ENCODE results near the gene ZFYVE21. TPM values are rescaled to one million over a fixed set of nuclear protein-coding genes. Genes with fewer than 3 reads are reported as not detected.

Gene ZFYVE21
- total and polyA plus RNA-seq, 2 donors from 2014 or later: 67.8 to 70.9 TPM

DNA sequence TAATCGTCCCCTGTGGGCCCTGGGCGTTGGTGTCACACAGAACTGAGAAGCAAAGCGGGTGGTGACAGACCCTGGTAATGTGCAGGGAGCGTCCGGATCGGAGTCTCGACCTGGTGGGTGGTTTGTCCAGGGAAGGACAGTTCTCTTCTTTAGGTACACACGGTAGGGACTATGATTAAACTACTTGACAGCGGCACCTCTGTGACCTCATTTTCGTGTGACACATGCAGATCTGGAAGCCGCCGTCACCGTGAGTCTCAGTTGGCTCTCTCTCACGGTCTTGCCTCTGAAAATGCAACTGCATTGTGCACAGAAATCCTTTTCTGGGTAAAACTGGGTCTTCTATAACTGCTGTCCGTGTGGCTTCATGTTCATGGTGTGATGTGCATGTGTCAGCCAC lies 32.5 kb upstream of the ZFYVE21 start:
- H3K27ac ChIP-seq (ENCODE audit: low read depth in 2 of 2, low read length in 2 of 2): no peak overlapping the region
- TF ChIP-seq, protein P1, sequence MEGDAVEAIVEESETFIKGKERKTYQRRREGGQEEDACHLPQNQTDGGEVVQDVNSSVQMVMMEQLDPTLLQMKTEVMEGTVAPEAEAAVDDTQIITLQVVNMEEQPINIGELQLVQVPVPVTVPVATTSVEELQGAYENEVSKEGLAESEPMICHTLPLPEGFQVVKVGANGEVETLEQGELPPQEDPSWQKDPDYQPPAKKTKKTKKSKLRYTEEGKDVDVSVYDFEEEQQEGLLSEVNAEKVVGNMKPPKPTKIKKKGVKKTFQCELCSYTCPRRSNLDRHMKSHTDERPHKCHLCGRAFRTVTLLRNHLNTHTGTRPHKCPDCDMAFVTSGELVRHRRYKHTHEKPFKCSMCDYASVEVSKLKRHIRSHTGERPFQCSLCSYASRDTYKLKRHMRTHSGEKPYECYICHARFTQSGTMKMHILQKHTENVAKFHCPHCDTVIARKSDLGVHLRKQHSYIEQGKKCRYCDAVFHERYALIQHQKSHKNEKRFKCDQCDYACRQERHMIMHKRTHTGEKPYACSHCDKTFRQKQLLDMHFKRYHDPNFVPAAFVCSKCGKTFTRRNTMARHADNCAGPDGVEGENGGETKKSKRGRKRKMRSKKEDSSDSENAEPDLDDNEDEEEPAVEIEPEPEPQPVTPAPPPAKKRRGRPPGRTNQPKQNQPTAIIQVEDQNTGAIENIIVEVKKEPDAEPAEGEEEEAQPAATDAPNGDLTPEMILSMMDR (IDR thresholded peaks at IDR 0.05; ENCODE audit: borderline replicate concordance, extremely low read depth, insufficient read depth): no peak
- H3K9me3 ChIP-seq (ENCODE audit: control insufficient read depth in 2 of 3, insufficient read depth in 1 of 3, low read length in 3 of 3): no peaks in the 10 kb centered on the region
- H3K9ac ChIP-seq (ENCODE audit: low read length in 3 of 3): no peak overlapping the region
- FAIRE-seq: no peak
- DNase-seq: no peak
- H3K36me3 ChIP-seq (ENCODE audit: control insufficient read depth in 2 of 3, insufficient read depth in 3 of 3, low read length in 3 of 3): peaks cover 10 to 59% (median 43%) of the 10 kb centered on the region in 3 donors
- no peaks in the 10 kb centered on the region for H3K4me1 ChIP-seq (ENCODE audit: control insufficient read depth in 2 of 3, insufficient read depth in 2 of 3, low read depth in 1 of 3, low read length in 3 of 3)
- intact Hi-C loops (cut with DNase I): no loop called here
- no peaks in the 10 kb centered on the region for H3K27me3 ChIP-seq (ENCODE audit: control insufficient read depth, insufficient read depth, low read length)
- no peak overlapping the region for H3K4me3 ChIP-seq (ENCODE audit: low read length in 3 of 3)

DNA sequence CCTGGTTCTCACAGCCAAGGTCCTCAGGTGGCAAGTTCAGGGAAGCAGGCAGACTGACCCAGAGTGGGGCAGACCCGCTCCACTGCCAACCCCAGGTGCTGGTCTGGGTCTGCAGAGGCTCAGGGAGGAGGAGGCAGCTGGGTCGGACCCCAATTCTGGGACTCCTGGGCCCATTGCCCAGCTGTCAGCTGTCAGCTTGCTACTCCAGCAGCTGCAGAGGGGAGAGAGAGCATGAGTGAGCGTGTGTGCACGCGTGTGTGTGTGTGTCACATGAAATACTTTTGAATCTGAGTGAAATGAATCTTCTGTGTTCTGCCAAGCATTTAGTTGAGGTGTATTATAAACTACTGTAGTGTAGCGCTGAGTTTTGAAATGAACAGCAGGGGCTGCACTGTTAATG lies 31.1 kb upstream of the ZFYVE21 start:
- H3K4me3 ChIP-seq (ENCODE audit: low read length in 3 of 3): no peak overlapping the region
- H3K9me3 ChIP-seq (ENCODE audit: control insufficient read depth in 2 of 3, insufficient read depth in 1 of 3, low read length in 3 of 3): no peaks in the 10 kb centered on the region
- FAIRE-seq: no peak
- H3K36me3 ChIP-seq (ENCODE audit: control insufficient read depth in 2 of 3, insufficient read depth in 3 of 3, low read length in 3 of 3): peaks cover 14 to 60% (median 37%) of the 10 kb centered on the region in 3 donors
- no peaks in the 10 kb centered on the region for H3K4me1 ChIP-seq (ENCODE audit: control insufficient read depth in 2 of 3, insufficient read depth in 2 of 3, low read depth in 1 of 3, low read length in 3 of 3)
- intact Hi-C loops (cut with DNase I): no loop called here
- TF ChIP-seq, protein P1 (IDR thresholded peaks at IDR 0.05; ENCODE audit: borderline replicate concordance, extremely low read depth, insufficient read depth): no peak
- H3K27me3 ChIP-seq (ENCODE audit: control insufficient read depth, insufficient read depth, low read length): no peaks in the 10 kb centered on the region
- no peak overlapping the region for H3K27ac ChIP-seq (ENCODE audit: low read depth in 2 of 2, low read length in 2 of 2)
- no peak overlapping the region for H3K9ac ChIP-seq (ENCODE audit: low read length in 3 of 3)
- DNase-seq: no peak

DNA sequence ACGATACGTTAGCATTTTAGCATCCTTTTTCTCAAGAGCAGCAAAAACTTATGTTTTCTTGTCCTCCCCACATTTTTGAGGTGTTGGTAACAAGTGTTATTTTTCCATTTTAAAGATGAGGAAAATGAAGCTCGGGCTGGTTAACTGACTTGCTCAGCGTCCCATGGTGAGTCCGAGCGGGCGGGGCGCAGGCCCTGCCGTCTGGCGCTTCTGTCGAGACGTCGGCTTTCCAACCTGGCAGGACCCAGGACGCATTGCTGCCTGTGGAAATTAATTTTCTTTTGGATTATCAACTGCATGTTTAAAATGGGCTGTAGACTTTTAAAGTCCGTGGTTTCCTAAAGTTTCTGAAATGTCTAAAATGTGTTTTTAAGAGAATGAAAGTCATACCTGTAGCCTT lies 30.7 kb upstream of the ZFYVE21 start:
- intact Hi-C loops (cut with DNase I): no loop called here
- no peak overlapping the region for H3K27ac ChIP-seq (ENCODE audit: low read depth in 2 of 2, low read length in 2 of 2)
- H3K27me3 ChIP-seq (ENCODE audit: control insufficient read depth, insufficient read depth, low read length): no peaks in the 10 kb centered on the region
- no peaks in the 10 kb centered on the region for H3K4me1 ChIP-seq (ENCODE audit: control insufficient read depth in 2 of 3, insufficient read depth in 2 of 3, low read depth in 1 of 3, low read length in 3 of 3)
- DNase-seq: no peak
- TF ChIP-seq, protein P1 (IDR thresholded peaks at IDR 0.05; ENCODE audit: borderline replicate concordance, extremely low read depth, insufficient read depth): no peak
- FAIRE-seq: no peak
- H3K4me3 ChIP-seq (ENCODE audit: low read length in 3 of 3): no peak overlapping the region
- no peak overlapping the region for H3K9ac ChIP-seq (ENCODE audit: low read length in 3 of 3)
- no peaks in the 10 kb centered on the region for H3K9me3 ChIP-seq (ENCODE audit: control insufficient read depth in 2 of 3, insufficient read depth in 1 of 3, low read length in 3 of 3)
- peaks cover 14 to 56% (median 37%) of the 10 kb centered on the region in 3 donors for H3K36me3 ChIP-seq (ENCODE audit: control insufficient read depth in 2 of 3, insufficient read depth in 3 of 3, low read length in 3 of 3)
